Skeletal muscle tissue (tissue), 4 donors: ENCODE data around the gene AGAP6. TPM values are rescaled to one million over a fixed set of nuclear protein-coding genes. Genes with fewer than 3 reads are reported as not detected.
A peak's percentile ranks its signal among the peaks of the same experiment; 100 is the strongest.
"Not testable (repeated sequence)": the region's sequence is repeated elsewhere in the genome, so short reads cannot be mapped to it uniquely, and the experiment has no call there.

Source experiments
- H3K27ac ChIP-seq: one replicate; pipeline ENCODE4 v1.7.0; 2013; ENCODE audit warnings: mild to moderate bottlenecking, low read depth, low read length, inconsistent platforms
- H3K27me3 ChIP-seq, 3 donors: one replicate each; pipeline ENCODE4 v1.7.0; 2013; ENCODE audit warnings: low read length in 3 of 3; ENCODE audit not compliant: control insufficient read depth in 3 of 3, insufficient read depth in 3 of 3
- H3K36me3 ChIP-seq, 3 donors: one replicate each; pipeline ENCODE4 v1.7.0; 2013; ENCODE audit warnings: low read length in 3 of 3; ENCODE audit not compliant: control insufficient read depth in 3 of 3, insufficient read depth in 3 of 3
- H3K4me1 ChIP-seq, 3 donors: one replicate each; pipeline ENCODE4 v1.7.0; 2013; ENCODE audit warnings: low read length in 3 of 3, mild to moderate bottlenecking in 3 of 3; ENCODE audit not compliant: control insufficient read depth in 3 of 3, insufficient read depth in 3 of 3
- H3K4me3 ChIP-seq, 3 donors: one replicate each; pipeline ENCODE4 v1.7.0; 2013; ENCODE audit warnings: low read length in 3 of 3
- H3K9ac ChIP-seq, 3 donors: one replicate each; pipeline ENCODE4 v1.7.0; 2013; ENCODE audit warnings: low read length in 3 of 3, mild to moderate bottlenecking in 3 of 3, moderate library complexity in 2 of 3, low read depth in 1 of 3
- H3K9me3 ChIP-seq, 3 donors: one replicate each; pipeline ENCODE4 v1.7.0; 2013; ENCODE audit warnings: low read length in 3 of 3; ENCODE audit not compliant: control insufficient read depth in 3 of 3
- total RNA-seq: library from RNA; depleted of rRNA; stranded (reverse); fragments of >200 nt; gene quantifications from one replicate; pipeline ENCODE4 v1.2.3, GENCODE V29; 2014
- donor health status: Osteomylitis.

Gene AGAP6
- total RNA-seq, result 1.0 TPM

DNA sequence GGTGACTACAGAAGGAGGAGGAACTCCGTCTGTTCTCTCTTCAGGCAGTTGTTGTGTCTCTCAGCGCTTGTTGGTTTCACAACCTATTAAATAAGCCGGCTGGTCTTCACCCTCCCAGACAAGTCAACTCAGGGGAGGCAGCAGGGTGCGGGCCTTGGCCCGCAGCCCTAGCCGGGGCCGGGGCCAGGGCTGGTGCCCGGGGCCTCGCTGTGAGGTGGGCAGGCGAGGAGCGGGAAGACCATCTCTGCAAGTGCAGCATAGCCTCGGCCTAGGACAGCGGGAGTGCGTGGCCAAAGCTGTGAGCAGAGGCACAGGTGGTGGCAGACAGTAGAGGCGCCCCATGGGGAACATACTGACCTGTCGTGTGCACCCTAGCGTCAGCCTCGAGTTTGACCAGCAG is at the start of gene AGAP6:
Gene AGAP6 (plus strand): TSS at position 31 of the 400 bp plus-strand sequence. CDS start 310 bp downstream, at position 341.
- H3K4me1 ChIP-seq, H3K9me3 ChIP-seq, H3K4me3 ChIP-seq, H3K27ac ChIP-seq, H3K27me3 ChIP-seq, H3K9ac ChIP-seq, H3K36me3 ChIP-seq: not testable (repeated sequence)

DNA sequence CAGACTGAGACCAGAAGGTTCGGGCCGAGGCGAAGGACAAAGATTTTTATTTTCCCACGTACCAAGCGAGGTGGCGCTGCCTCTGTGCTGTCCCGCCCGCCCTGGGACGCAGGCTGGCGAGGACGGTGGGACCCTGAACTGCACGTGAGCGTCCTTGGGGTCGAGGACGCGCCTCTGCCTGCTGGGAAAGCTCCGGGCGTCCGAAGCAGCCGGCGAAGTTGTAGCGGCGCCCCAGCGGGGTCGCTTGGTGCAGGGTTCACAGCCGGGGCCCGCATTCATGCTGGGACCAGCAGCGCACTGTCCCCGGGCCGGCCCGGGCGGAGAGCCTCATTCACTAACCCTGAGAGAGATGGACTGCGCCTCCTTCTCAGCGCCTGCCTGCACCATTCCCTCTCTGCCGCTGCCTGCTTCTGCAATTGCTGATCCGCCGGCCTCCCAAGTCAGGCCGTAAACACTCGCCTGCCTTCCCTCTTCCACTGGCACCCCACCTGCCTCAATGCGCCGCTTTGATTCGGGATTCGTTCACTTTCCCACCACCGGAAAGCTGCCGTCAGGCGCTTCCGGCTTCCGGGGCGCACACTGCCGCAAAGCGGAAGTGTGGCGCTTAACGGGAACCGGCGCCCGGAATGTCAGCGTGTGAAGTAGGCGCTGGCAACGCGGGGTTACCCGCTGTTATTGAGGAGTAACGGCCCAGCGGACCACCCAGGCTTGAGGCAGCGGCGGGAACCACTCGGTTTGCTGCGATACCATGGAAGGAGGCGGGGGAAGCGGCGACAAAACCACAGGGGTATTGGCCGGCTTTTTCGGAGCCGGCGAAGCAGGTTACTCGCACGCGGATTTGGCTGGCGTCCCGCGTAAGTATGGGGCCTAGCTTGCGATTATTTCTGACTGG is 46.5 kb upstream of the AGAP6 start, which contains the start of the genes PARG and TIMM23B:
Gene PARG (minus strand): TSS at position 581 of the 892 bp plus-strand sequence. CDS start 302 bp downstream, at position 279.
Gene TIMM23B (plus strand): TSS at position 607 of the 892 bp plus-strand sequence. CDS start 142 bp downstream, at position 749.
- H3K27me3 ChIP-seq, H3K9me3 ChIP-seq, H3K36me3 ChIP-seq: not testable (repeated sequence)
- Histone ChIP-seq H3K4me3 (peak within 1 kb of the TSS; percentile 80 to 93 (median 85)), H3K9ac (peak within 1 kb of the TSS; percentile 81 to 89 (median 86)), H3K4me1 (peaks cover 8 to 19% (median 9%) of the 10 kb centered on the region in 3 donors), H3K27ac (peak within 1 kb of the TSS; percentile 70)

DNA sequence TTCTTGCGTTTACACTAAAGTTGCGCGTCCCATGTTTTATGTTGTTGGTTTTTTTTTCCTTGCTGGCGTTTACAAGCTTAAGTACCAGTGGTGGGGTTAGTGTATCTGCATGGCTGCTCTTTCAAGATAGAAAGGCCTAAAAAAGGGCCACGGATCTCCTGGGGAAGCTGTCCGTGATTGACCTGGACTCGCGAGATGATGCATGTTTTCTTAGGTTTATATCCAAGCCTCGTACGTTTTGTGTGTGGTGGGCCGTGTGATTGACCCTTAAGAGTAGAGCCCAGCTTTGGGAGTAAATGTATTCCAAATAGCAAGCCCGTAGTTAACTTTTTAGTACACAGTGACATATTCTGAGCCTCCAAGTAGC is 45.9 kb upstream of the AGAP6 start:
- H3K27me3 ChIP-seq, H3K9me3 ChIP-seq, H3K36me3 ChIP-seq: not testable (repeated sequence)
- Histone ChIP-seq H3K9ac (peak overlapping the region; percentile 81 to 89 (median 86)), H3K4me1 (peaks cover 8 to 19% (median 9%) of the 10 kb centered on the region in 3 donors), H3K4me3 (peak overlapping the region; percentile 80 to 93 (median 85)), H3K27ac (peak overlapping the region; percentile 70)

DNA sequence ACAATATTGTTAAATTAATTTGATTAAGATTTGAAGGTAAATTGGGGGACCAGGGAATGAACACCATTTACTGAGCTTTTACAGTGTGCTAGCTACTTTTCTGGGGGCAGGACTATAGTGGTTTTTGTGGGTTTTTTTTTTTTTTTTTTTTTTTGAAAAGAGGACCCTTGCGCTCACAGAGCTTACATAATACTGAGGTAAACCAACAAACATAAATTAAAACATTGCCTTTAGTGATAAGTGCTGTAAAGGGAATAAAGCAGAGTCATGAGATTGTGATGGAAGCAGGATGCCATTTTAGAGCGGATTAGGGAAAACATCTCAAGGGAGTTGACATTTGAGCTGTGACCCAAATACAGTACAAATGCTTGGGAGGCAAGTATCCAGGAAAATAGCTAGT is 44.6 kb upstream of the AGAP6 start:
- H3K4me3 ChIP-seq, result peak overlapping the region in 1 of 3 donors; percentile 20
- H3K36me3 ChIP-seq, H3K27me3 ChIP-seq, H3K9me3 ChIP-seq, H3K27ac ChIP-seq: not testable (repeated sequence)
- peaks cover 9 to 19% (median 10%) of the 10 kb centered on the region in 3 donors for H3K4me1 ChIP-seq
- H3K9ac ChIP-seq, result peak overlapping the region in 1 of 3 donors; percentile 14

DNA sequence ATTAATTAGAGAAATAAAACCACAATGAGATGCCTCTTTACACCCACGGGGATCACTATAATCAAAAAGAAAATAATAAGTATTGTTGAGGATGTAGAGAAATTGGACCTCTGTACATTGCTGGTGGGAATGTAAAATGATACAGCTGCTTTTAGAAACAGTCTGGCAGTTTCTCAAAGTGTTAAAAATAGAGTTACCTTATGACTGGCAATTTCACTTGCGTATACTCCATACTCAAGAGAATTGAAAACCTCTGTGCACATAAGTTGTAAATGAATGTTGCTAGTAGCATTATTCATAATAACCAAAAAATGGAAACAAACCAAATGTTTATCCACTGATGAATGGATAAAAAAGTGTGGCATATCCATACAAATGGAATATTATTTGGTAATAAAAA is 40.1 kb upstream of the AGAP6 start:
- H3K36me3 ChIP-seq, H3K4me3 ChIP-seq, H3K4me1 ChIP-seq, H3K27me3 ChIP-seq, H3K9ac ChIP-seq, H3K9me3 ChIP-seq: not testable (repeated sequence)
- H3K27ac ChIP-seq, result peak overlapping the region; percentile 74

DNA sequence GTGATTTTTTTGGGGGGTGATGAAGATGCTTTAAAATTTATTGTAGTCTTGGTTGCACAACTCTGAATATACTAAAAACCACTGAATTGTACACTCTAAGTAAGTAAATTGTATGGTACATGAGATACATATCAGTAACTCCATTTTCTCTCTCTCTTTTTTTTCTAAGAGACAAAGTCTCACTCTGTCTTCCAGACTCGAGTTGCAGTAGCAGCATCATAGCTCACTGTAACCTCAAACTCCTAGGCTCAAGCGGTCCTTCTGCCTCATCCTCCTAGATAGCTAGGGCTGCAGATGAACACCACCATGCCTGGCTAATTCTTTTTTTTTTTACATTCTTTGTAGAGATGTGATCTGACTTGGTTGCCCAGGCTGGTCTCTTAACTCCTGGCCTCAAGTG is 39.5 kb upstream of the AGAP6 start:
- H3K27ac ChIP-seq, result peak overlapping the region; percentile 74
- H3K36me3 ChIP-seq, H3K4me1 ChIP-seq, H3K4me3 ChIP-seq, H3K27me3 ChIP-seq, H3K9ac ChIP-seq, H3K9me3 ChIP-seq: not testable (repeated sequence)

DNA sequence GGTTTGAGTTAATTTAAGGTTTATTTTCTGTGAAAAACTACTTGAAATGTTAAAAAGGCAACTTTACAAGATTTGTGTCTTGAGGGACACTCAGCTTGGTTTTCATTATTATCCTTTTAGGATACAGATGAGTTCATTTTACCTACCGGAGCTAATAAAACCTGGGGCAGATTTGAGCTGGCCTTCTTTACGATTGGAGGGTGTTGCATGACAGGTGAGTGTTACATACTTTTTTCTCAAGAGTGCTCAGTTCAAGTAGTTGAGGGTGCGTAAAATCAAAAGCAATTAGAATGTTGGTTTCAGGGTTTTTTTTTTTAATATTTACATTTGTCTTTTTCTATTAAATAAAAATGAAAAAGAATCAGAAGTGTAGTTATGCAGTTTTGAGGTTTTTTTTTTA is 36.2 kb upstream of the AGAP6 start:
- not testable (repeated sequence) for H3K4me1 ChIP-seq, H3K36me3 ChIP-seq, H3K9me3 ChIP-seq

DNA sequence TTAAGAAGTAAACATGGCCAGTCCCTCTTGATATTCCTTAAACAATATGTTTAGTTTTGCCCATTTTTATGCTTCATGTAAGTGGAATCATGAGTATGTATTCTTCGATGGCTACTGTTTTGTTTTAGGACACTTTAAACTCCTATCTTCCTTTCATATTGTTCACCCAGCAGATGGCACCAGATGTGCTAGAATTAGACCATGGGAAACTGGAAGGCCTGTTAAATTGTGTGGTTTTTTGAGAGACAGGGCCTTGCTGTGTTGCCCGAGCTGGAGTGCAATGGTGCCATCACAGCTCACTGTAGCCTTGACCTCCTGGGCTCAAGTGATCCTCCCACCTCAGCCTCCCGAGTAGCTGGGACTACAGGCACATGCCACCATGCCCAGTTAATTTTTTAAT is 35.1 kb upstream of the AGAP6 start:
- not testable (repeated sequence) for H3K4me1 ChIP-seq, H3K27ac ChIP-seq, H3K27me3 ChIP-seq, H3K9me3 ChIP-seq, H3K9ac ChIP-seq, H3K36me3 ChIP-seq, H3K4me3 ChIP-seq

More for the DNA sequence above, 36.2 kb upstream of the AGAP6 start:
- H3K27me3 ChIP-seq, H3K27ac ChIP-seq, H3K9ac ChIP-seq, H3K4me3 ChIP-seq: not testable (repeated sequence)

DNA sequence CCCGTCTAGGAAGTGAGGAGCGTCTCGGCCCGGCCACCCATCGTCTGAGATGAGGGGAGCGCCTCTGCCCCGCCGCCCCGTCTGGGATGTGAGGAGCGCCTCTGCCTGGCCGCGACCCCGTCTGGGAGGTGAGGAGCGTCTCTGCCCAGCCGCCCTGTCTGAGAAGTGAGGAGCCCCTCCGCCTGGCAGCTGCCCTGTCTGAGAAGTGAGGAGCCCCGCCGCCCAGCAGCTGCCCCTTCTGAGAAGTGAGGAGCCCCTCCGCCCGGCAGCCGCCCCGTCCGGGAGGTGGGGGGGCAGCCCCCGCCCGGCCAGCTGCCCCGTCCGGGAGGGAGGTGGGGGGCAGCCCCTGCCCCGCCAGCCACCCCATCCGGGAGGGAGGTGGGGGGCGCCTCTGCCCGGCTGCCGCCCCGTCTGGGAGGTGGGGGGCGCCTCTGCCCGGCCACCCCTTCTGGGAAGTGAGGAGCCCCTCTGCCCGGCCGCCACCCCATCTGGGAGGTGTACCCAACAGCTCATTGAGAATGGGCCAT is 17.8 kb upstream of the AGAP6 start:
- not testable (repeated sequence) for H3K27ac ChIP-seq, H3K9me3 ChIP-seq, H3K4me3 ChIP-seq, H3K9ac ChIP-seq, H3K27me3 ChIP-seq, H3K36me3 ChIP-seq, H3K4me1 ChIP-seq

DNA sequence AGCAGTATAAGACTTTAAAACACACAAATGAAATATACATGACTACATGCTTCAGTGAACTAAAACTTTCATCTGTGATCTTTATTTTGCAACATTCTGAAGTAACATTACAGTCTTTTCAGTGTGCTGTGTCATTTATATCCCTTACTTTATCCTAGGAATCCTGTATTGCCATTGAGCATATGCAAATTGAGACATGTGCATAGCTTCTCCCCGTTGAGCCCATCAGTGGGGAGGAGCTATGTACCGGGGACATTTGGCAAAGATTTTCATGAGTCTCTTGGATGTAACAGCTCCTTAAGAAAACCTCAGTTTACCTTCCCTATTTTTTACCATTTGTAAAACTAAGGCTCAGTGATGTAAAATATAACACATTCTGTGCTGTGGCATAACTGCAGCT is 16.7 kb upstream of the AGAP6 start:
- H3K4me1 ChIP-seq, H3K4me3 ChIP-seq, H3K9me3 ChIP-seq: not testable (repeated sequence)

More for the DNA sequence above, 16.7 kb upstream of the AGAP6 start:
- not testable (repeated sequence) for H3K36me3 ChIP-seq, H3K9ac ChIP-seq, H3K27ac ChIP-seq, H3K27me3 ChIP-seq
